ENCODE data around the gene FUBP3.

Gene FUBP3

GRCh38 chr9:130597228-130597627 lies 17.9 kb downstream of the FUBP3 start:
- Histone ChIP-seq H3K36me3 (ENCODE audit: control insufficient read depth, low read length) (peaks cover 43% of the 10 kb centered on the region), H3K27ac (ENCODE audit: low read depth, low read length) (no peak overlapping the region), H3K27me3 (ENCODE audit: control insufficient read depth, low read length) (no peaks in the 10 kb centered on the region), H3K4me1 (ENCODE audit: control insufficient read depth, low read length) (no peaks in the 10 kb centered on the region), H3K79me2 (ENCODE audit: control insufficient read depth, low read length) (peaks cover 17% of the 10 kb centered on the region), H3K9me3 (ENCODE audit: control insufficient read depth, insufficient read depth, low read length) (no peaks in the 10 kb centered on the region), H3K4me2 (ENCODE audit: low read length) (no peak overlapping the region), H4K20me1 (ENCODE audit: control insufficient read depth, insufficient read depth, low read depth, low read length) (no peaks in the 10 kb centered on the region), H3K9me2 (replicated peaks; ENCODE audit: control insufficient read depth, low read length) (no peaks in the 10 kb centered on the region), H3K4me3 (ENCODE audit: low read length) (no peak overlapping the region), H3F3A (ENCODE audit: control insufficient read depth, insufficient read depth) (no peaks in the 10 kb centered on the region)
- TF ChIP-seq CTCF (IDR thresholded peaks at IDR 0.05; ENCODE audit: low read depth, low read length, poor library complexity, severe bottlenecking), result no peak

DNA sequence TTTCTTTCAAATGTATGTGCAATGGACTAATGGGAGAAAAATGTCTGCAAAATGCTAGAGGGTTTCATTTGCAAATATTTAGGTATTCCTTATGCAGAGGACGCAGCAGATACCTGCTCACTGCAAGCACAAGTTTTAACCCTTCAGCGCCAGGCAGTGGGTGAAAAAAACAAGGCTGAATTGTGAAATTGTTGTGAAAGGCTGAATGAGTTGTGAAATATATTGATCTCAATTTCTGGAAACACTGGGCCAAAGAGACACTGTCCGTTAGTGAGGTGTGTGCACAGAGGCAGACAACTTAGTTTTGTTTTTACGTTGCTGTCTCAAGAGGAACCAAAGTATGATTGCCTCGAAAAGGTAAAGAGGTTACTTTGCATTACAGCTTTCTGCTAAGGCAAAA lies 18.8 kb downstream of the FUBP3 start:
- no peak overlapping the region for H3K4me3 ChIP-seq (ENCODE audit: low read length)
- no peaks in the 10 kb centered on the region for H3F3A ChIP-seq (ENCODE audit: control insufficient read depth, insufficient read depth)
- H3K27ac ChIP-seq (ENCODE audit: low read depth, low read length), result no peak overlapping the region
- H3K9me2 ChIP-seq (replicated peaks; ENCODE audit: control insufficient read depth, low read length), result no peaks in the 10 kb centered on the region
- H3K27me3 ChIP-seq (ENCODE audit: control insufficient read depth, low read length), result no peaks in the 10 kb centered on the region
- H3K79me2 ChIP-seq (ENCODE audit: control insufficient read depth, low read length), result peaks cover 8% of the 10 kb centered on the region
- H3K4me2 ChIP-seq (ENCODE audit: low read length), result no peak overlapping the region
- no peaks in the 10 kb centered on the region for H3K9me3 ChIP-seq (ENCODE audit: control insufficient read depth, insufficient read depth, low read length)
- H3K36me3 ChIP-seq (ENCODE audit: control insufficient read depth, low read length), result peaks cover 39% of the 10 kb centered on the region
- no peaks in the 10 kb centered on the region for H3K4me1 ChIP-seq (ENCODE audit: control insufficient read depth, low read length)
- no peak for TF ChIP-seq EZH2phosphoT487 (IDR thresholded peaks at IDR 0.05; ENCODE audit: borderline replicate concordance, low read length)
- TF ChIP-seq CTCF (IDR thresholded peaks at IDR 0.05; ENCODE audit: low read depth, low read length, poor library complexity, severe bottlenecking), result no peak
- H4K20me1 ChIP-seq (ENCODE audit: control insufficient read depth, insufficient read depth, low read depth, low read length), result no peaks in the 10 kb centered on the region

DNA sequence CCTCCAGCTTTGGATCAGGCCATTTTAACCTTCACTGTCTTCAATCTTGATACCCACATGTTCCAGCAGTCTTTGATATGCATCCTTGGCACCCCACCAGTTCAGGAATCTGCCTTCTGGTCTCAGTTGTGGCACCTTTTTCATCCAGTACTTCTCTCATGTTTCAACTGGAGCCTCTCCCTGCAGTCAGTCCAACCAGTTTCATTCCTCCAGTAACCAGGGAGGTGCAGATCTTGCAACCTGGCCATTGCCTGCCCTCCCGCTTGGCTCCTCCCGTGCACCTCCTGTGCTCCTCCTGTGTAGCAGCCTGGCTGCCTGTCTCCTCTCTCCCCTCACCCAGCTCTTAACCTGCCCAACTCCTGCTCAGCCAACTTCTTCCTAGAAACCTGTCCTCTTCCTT lies 20.2 kb downstream of the FUBP3 start:
- no peak for TF ChIP-seq EZH2phosphoT487 (IDR thresholded peaks at IDR 0.05; ENCODE audit: borderline replicate concordance, low read length)
- H3K4me2 ChIP-seq (ENCODE audit: low read length), result no peak overlapping the region
- peaks cover 47% of the 10 kb centered on the region for H3K36me3 ChIP-seq (ENCODE audit: control insufficient read depth, low read length)
- no peaks in the 10 kb centered on the region for H4K20me1 ChIP-seq (ENCODE audit: control insufficient read depth, insufficient read depth, low read depth, low read length)
- no peak overlapping the region for H3K4me3 ChIP-seq (ENCODE audit: low read length)
- H3K9me3 ChIP-seq (ENCODE audit: control insufficient read depth, insufficient read depth, low read length), result no peaks in the 10 kb centered on the region
- no peak overlapping the region for H3K27ac ChIP-seq (ENCODE audit: low read depth, low read length)
- no peaks in the 10 kb centered on the region for H3K9me2 ChIP-seq (replicated peaks; ENCODE audit: control insufficient read depth, low read length)
- H3K27me3 ChIP-seq (ENCODE audit: control insufficient read depth, low read length), result no peaks in the 10 kb centered on the region
- no peaks in the 10 kb centered on the region for H3F3A ChIP-seq (ENCODE audit: control insufficient read depth, insufficient read depth)
- H3K4me1 ChIP-seq (ENCODE audit: control insufficient read depth, low read length), result no peaks in the 10 kb centered on the region
- no peaks in the 10 kb centered on the region for H3K79me2 ChIP-seq (ENCODE audit: control insufficient read depth, low read length)

DNA sequence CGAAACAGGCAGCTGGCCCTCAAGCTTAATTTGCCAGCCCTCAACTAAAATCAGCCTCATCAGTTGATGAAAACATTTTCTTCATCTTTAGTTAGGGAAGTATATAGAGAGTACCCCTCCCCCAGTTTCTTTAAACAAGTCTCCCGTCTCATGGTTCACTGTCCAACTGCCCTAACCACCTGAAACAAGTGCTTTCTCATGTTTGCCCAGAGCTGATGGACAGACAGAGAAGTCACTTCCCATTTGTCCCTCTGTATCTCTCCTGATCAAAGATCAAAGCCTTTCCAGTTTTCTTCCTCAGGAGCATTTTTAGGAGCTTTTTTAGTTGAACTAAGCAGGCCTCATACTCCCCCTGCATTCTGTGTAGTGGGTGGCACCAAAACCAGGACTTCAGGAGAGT lies 21.7 kb downstream of the FUBP3 start:
- Histone ChIP-seq H3K79me2 (ENCODE audit: control insufficient read depth, low read length) (no peaks in the 10 kb centered on the region), H3F3A (ENCODE audit: control insufficient read depth, insufficient read depth) (no peaks in the 10 kb centered on the region), H3K36me3 (ENCODE audit: control insufficient read depth, low read length) (peaks cover 41% of the 10 kb centered on the region), H3K4me3 (ENCODE audit: low read length) (no peak overlapping the region), H4K20me1 (ENCODE audit: control insufficient read depth, insufficient read depth, low read depth, low read length) (no peaks in the 10 kb centered on the region), H3K27me3 (ENCODE audit: control insufficient read depth, low read length) (no peaks in the 10 kb centered on the region), H3K9me3 (ENCODE audit: control insufficient read depth, insufficient read depth, low read length) (no peaks in the 10 kb centered on the region), H3K4me1 (ENCODE audit: control insufficient read depth, low read length) (no peaks in the 10 kb centered on the region), H3K4me2 (ENCODE audit: low read length) (no peak overlapping the region), H3K9me2 (replicated peaks; ENCODE audit: control insufficient read depth, low read length) (no peaks in the 10 kb centered on the region), H3K27ac (ENCODE audit: low read depth, low read length) (no peak overlapping the region)
- TF ChIP-seq CTCF (IDR thresholded peaks at IDR 0.05; ENCODE audit: low read depth, low read length, poor library complexity, severe bottlenecking) (no peak), EZH2phosphoT487 (IDR thresholded peaks at IDR 0.05; ENCODE audit: borderline replicate concordance, low read length) (no peak)

Data from DOHH2 (cell line).